Stimulated activated CD4-positive, alpha-beta T cell treated with anti-CD3 and anti-CD28 coated beads, Interleukin-4, amount 100 ng/mL, for 48 hours (primary cell): Measurements from ENCODE around the gene GINS1.

ENCODE experiments used
- DNase-seq, 2 donors: peaks; one replicate each; pipeline ENCODE4 v3.0.0-alpha.2; 2020; ENCODE audit warnings: low read depth in 2 of 2

GINS1 gene

GRCh38 chr20:25407311-25408169 is at the start of gene GINS1:
GINS1 (plus strand) TSS chr20:25407673; CDS start chr20:25407821, 148 bp downstream.
- peak; percentile 79 to 87 for DNase-seq

- DNase-seq, result no peak
These were observed 46.7 kb upstream of the GINS1 start for GRCh38 chr20:25360631-25361286.

- no peak for DNase-seq
These were observed 46.2 kb upstream of the GINS1 start for GRCh38 chr20:25361287-25361683.

- no peak for DNase-seq
These were observed 43.2 kb upstream of the GINS1 start for GRCh38 chr20:25364180-25364788.

- no peak for DNase-seq
These were observed 42.4 kb upstream of the GINS1 start for GRCh38 chr20:25364879-25365699.

- no peak for DNase-seq
These were observed 38.9 kb upstream of the GINS1 start for GRCh38 chr20:25368526-25368925.

GRCh38 chr20:25368976-25369375 is 38.5 kb upstream of the GINS1 start:
- no peak for DNase-seq

- no peak for DNase-seq
These were observed 37.9 kb upstream of the GINS1 start for GRCh38 chr20:25369529-25369928.

GRCh38 chr20:25369971-25370370 is 37.5 kb upstream of the GINS1 start:
- no peak for DNase-seq

GRCh38 chr20:25372584-25373336 is 34.7 kb upstream of the GINS1 start:
- no peak for DNase-seq

- no peak for DNase-seq
These were observed 32.6 kb upstream of the GINS1 start for GRCh38 chr20:25374842-25375241.

- DNase-seq, result no peak
These were observed 31.2 kb upstream of the GINS1 start for GRCh38 chr20:25376236-25376635.

- DNase-seq, result no peak
These were observed 30.6 kb upstream of the GINS1 start for GRCh38 chr20:25376886-25377285.

GRCh38 chr20:25378189-25378883 is 29.1 kb upstream of the GINS1 start:
- DNase-seq, result no peak

GRCh38 chr20:25378884-25379733 is 28.4 kb upstream of the GINS1 start:
- no peak for DNase-seq

- DNase-seq, result no peak
These were observed 26.4 kb upstream of the GINS1 start for GRCh38 chr20:25380945-25381614.

- no peak for DNase-seq
These were observed 24.6 kb upstream of the GINS1 start for GRCh38 chr20:25382704-25383370.

- DNase-seq, result no peak
These were observed 18.0 kb upstream of the GINS1 start for GRCh38 chr20:25389401-25389857.
